Amniotic epithelial cell (primary cell): ENCODE results near the gene BSND.
"Not testable (repeated sequence)": the region's sequence is repeated elsewhere in the genome, so short reads cannot be mapped to it uniquely, and the experiment has no call there.

Experiments
- DNase-seq: peaks from one replicate; pipeline ENCODE4 v3.0.0-alpha.2; 2010; ENCODE audit warnings: low read depth

The BSND gene

GRCh38 chr1:55015731-55016620, 17.2 kb downstream of the BSND start:
- no peak for DNase-seq

- no peak for DNase-seq
Measured at GRCh38 chr1:55018395-55018794, 19.7 kb downstream of the BSND start.

- peak; percentile 86 for DNase-seq
Measured at GRCh38 chr1:55021942-55022546, 23.3 kb downstream of the BSND start.

GRCh38 chr1:55024163-55024562, 25.4 kb downstream of the BSND start:
- not testable (repeated sequence) for DNase-seq

- not testable (repeated sequence) for DNase-seq
Measured at GRCh38 chr1:55026682-55027081, 27.9 kb downstream of the BSND start.

GRCh38 chr1:55031098-55031497, 32.4 kb downstream of the BSND start:
- DNase-seq: not testable (repeated sequence)

- DNase-seq: no peak
Measured at GRCh38 chr1:55033265-55033614, 34.5 kb downstream of the BSND start.

- no peak for DNase-seq
Measured at GRCh38 chr1:55034476-55035133, 35.9 kb downstream of the BSND start.

- no peak for DNase-seq
Measured at GRCh38 chr1:55035904-55036303, 37.2 kb downstream of the BSND start.

GRCh38 chr1:55037733-55038551, 39.2 kb downstream of the BSND start:
- DNase-seq: no peak

- DNase-seq: no peak
Measured at GRCh38 chr1:55038552-55038838, 39.8 kb downstream of the BSND start.

- no peak for DNase-seq
Measured at GRCh38 chr1:55038974-55039341, 40.2 kb downstream of the BSND start.

GRCh38 chr1:55039342-55040082, 40.8 kb downstream of the BSND start, which contains the start of gene PCSK9:
Gene PCSK9, plus strand, starts transcription at chr1:55039548. Its CDS starts 290 bp downstream, at chr1:55039838.
- DNase-seq: no peak

- DNase-seq: no peak
Measured at GRCh38 chr1:55040083-55040932, 41.6 kb downstream of the BSND start.

- DNase-seq: no peak
Measured at GRCh38 chr1:55040933-55041494, 42.3 kb downstream of the BSND start.

GRCh38 chr1:55041613-55042012, 42.9 kb downstream of the BSND start:
- DNase-seq: no peak

GRCh38 chr1:55043011-55043410, 44.3 kb downstream of the BSND start:
- DNase-seq: peak; percentile 36

- no peak for DNase-seq
Measured at GRCh38 chr1:55043726-55044125, 45.0 kb downstream of the BSND start.

GRCh38 chr1:55044617-55045397, 46.1 kb downstream of the BSND start:
- no peak for DNase-seq

GRCh38 chr1:55045430-55045829, 46.7 kb downstream of the BSND start:
- no peak for DNase-seq
